Fibroblast of mammary gland (primary cell): ENCODE measurements around the gene CYBRD1.

Experiments
- DNase-seq: peaks from one replicate; pipeline ENCODE4 v3.0.0-alpha.2; 2010; ENCODE audit warnings: low read depth
- H3K4me3 ChIP-seq: 2 replicates; pipeline ENCODE4 v1.5.1; 2011; ENCODE audit warnings: low read depth, mild to moderate bottlenecking, low read length, moderate library complexity; ENCODE audit not compliant: control insufficient read depth
- TF ChIP-seq, protein P1 (sequence below): conservative IDR thresholded peaks from 2 replicates; pipeline ENCODE4 v1.5.1; 2011; ENCODE audit warnings: low read depth, low read length, inconsistent platforms; ENCODE audit not compliant: control insufficient read depth, insufficient read depth

Gene CYBRD1

DNA sequence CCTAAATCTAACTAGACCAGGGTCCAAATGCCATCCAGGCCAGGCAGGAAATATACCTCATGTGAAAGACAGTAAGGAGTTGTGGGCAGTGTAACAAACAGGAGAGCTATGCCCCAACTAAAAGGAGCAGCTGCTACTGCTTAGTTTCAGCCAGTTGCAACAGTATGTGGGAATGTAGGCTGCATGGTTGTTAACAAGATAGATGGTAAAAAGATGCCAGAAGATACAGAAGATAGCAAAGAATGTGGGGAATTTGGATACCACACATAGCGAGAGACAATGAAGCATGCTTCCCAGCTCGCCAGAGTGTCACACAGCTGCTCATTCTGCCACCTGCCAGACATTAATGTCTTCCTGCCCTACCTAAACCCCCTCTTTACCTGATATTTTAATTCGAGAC is 39.4 kb upstream of the CYBRD1 start:
- no peak overlapping the region for H3K4me3 ChIP-seq
- DNase-seq: no peak
- TF ChIP-seq, protein P1, sequence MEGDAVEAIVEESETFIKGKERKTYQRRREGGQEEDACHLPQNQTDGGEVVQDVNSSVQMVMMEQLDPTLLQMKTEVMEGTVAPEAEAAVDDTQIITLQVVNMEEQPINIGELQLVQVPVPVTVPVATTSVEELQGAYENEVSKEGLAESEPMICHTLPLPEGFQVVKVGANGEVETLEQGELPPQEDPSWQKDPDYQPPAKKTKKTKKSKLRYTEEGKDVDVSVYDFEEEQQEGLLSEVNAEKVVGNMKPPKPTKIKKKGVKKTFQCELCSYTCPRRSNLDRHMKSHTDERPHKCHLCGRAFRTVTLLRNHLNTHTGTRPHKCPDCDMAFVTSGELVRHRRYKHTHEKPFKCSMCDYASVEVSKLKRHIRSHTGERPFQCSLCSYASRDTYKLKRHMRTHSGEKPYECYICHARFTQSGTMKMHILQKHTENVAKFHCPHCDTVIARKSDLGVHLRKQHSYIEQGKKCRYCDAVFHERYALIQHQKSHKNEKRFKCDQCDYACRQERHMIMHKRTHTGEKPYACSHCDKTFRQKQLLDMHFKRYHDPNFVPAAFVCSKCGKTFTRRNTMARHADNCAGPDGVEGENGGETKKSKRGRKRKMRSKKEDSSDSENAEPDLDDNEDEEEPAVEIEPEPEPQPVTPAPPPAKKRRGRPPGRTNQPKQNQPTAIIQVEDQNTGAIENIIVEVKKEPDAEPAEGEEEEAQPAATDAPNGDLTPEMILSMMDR: no peak

DNA sequence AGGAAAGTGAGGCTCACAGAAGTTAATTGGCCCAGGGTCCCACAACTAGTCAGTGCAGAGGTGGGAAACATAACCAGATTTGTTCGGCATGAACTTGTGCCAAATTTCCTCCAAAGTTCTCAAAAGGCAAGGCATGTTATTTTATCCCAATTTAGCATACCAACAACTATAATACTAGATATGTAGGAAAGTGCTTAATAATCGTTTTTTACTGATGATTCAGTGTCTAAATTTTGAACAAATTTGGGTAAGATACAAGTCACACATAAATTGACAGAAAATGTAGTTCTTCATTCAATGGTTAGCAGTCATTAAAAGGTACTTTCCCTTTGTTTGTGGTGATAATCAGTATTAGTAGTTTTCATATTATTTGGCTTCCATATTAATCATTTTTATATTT is 38.5 kb upstream of the CYBRD1 start:
- TF ChIP-seq, protein P1: no peak
- H3K4me3 ChIP-seq: no peak overlapping the region
- no peak for DNase-seq

DNA sequence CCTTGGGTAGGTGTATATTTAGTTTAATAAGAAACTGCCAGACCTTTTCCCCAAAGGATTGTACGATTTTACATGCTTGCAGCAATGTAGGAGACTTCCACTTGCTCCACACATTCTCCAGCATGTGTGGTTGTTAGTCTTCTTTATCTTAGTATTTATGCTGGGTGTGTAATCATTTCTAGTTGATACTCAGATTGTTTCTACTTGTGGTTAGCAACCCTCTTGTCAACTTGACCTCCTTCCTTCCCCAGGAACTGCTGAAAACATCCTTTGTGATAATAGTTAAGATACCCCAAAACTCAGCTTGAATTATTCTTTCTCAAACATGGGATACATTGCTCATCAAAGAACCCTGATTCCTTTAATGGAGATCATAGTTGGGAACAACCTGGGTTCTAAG is 37.2 kb upstream of the CYBRD1 start:
- no peak overlapping the region for H3K4me3 ChIP-seq
- TF ChIP-seq, protein P1: no peak
- DNase-seq: no peak

DNA sequence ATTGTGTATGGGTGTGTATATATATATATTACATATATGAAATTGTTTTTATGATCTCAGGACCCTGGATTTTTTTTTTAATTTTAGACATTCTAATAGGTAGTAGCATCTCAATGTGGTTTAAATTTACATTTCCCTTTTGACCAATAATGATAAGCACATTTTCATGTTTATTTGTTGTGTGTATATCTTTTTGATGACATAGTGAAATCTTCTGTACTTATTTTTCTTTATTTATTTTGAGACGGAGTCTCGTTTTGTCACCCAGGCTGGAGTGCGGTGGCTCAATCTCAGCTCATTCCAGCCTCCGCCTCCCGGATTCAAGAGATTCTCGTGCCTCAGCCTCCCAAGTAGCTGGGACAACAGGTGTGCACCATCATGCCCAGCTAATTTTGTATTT is 35.1 kb upstream of the CYBRD1 start:
- TF ChIP-seq, protein P1: no peak
- H3K4me3 ChIP-seq: no peak overlapping the region
- no peak for DNase-seq

DNA sequence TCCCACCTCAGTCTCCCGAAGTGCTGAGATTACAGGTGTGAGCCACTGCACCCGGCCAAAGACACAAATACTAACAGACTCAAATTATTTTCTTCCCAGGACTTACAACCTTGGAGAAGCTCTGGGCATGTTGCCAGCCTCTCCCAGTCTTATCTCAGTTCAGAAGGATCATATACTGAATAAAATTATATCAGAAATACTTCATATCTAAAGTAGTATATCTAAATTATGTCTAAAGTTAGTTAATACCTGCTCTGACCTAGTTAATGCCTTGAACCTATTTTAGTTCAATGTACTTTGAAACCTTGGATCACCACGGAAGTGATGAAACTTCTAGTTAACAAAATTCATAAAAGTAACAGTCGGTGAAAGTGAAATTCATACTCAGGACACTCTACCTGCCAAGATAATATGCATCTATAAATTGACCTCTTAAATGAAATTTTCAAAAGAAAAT is 34.4 kb upstream of the CYBRD1 start:
- DNase-seq: no peak
- no peak overlapping the region for H3K4me3 ChIP-seq
- TF ChIP-seq, protein P1: no peak

DNA sequence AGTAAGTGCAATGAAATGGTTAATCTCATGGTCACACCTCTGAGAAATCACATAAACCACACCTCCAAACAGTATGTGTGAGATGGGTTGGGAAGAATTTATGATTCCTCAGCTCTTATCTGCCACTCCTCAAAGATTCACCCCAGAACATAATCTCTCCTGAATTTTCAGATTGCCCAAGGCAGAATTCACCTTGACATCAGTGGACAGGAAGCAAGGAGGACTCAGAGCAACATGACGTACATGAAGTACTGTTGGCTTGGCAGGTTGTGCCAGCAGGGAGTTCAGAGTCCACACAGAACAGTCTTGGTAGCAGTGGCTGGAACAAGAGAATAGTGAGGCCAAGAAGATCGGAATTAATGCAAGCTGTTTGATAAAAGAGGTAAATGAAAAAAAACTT is 31.7 kb upstream of the CYBRD1 start:
- TF ChIP-seq, protein P1: no peak
- no peak for DNase-seq
- no peak overlapping the region for H3K4me3 ChIP-seq

DNA sequence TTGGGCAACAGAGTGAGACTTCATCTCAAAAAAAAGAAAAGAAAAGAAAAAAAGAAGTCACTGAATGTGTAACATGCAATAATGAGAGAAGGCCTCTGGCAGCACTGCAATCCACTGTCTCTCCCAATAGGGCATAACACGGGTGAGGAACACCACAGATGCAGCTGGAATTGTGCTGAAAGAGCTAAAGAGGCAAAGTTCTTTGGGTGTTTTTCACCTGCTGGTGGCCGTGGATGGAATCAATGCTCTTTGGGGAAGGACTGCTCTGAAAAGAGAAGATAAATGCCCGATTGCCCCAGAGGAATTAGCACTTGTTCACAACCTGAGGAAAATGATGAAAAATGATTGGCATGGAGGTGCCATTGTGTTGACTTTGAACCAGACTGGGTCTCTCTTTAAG is 31.0 kb upstream of the CYBRD1 start:
- no peak overlapping the region for H3K4me3 ChIP-seq
- TF ChIP-seq, protein P1: no peak
- no peak for DNase-seq
